Hepatocyte (in vitro differentiated cells): ENCODE results near the gene PDZRN4.

Experiments used
- CTCF ChIP-seq: fragments of 200-600 bp; sonication (generic); IDR thresholded peaks from 2 replicates; pipeline ENCODE4 v1.5.1; 2016; ENCODE audit warnings: antibody characterized with exemption, mild to moderate bottlenecking; ENCODE audit not compliant: poor library complexity
- EZH2 ChIP-seq: fragments of 200-600 bp; sonication (generic); IDR thresholded peaks from 2 replicates; pipeline ENCODE4 v1.6.1; 2016; ENCODE audit warnings: antibody characterized with exemption, mild to moderate bottlenecking, borderline replicate concordance

DNA sequence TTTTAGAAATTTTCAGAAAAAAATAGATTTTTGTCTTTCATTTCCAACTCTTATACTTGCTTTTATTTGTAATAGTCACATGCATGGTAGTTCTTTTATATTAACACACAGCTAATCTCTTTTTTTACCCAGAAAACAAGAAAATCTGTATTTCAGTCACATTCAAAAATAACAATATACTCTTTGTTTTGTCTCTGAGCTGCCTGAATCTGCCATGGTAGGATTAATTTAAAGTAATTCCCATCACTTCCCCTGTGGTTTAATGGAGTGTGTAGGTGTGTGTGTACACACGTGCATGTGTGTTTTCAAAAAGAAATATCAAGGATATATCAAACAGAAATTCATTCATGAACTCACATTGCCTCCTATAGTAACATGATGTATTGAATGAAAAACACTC is 42.6 kb downstream of the PDZRN4 start:
- no peak for TF ChIP-seq EZH2
- TF ChIP-seq CTCF, result no peak
